H1 (cell line): ENCODE results near the gene ENPP7. TPM values are rescaled to one million over a fixed set of nuclear protein-coding genes. Genes with fewer than 3 reads are reported as not detected.
A peak's percentile ranks its signal among the peaks of the same experiment; 100 is the strongest.

Experiments
- CTCF ChIA-PET: fragments of 300-600 bp; sonication (Branson Sonifier 250); formaldehyde crosslinking; loops from one replicate; lab custom pipeline; 2021; ENCODE audit not compliant: partially characterized antibody; lab: Charles Lee
- POLR2A ChIA-PET: fragments of 300-600 bp; sonication (Branson Sonifier 250); formaldehyde crosslinking; loops from one replicate; lab custom pipeline; 2021; ENCODE audit warnings: inconsistent platforms; ENCODE audit not compliant: partially characterized antibody; lab: Charles Lee
- DNase-seq, 2 experiments: peaks; one replicate each; pipeline versions ENCODE4 v3.0.0 to v3.0.0-alpha.2; 2010 to 2022; ENCODE audit warnings: low spot score in 2 of 2, low read depth in 1 of 2, mixed read lengths in 1 of 2
- FAIRE-seq: peaks from 2 replicates; lab custom pipeline; 2011; peaks lifted over from hg19 to GRCh38; lab: Jason Lieb, UNC
- H2AFZ ChIP-seq: 2 replicates; pipeline ENCODE4 v1.8.1; 2012; ENCODE audit warnings: low read length, inconsistent platforms
- H2AK5ac ChIP-seq: 2 replicates; pipeline ENCODE4 v1.6.1; 2013; ENCODE audit warnings: low read depth, low read length
- H2BK120ac ChIP-seq: replicated peaks from 2 replicates; pipeline ENCODE3; 2013; ENCODE audit warnings: low read depth, low read length, inconsistent platforms
- H2BK12ac ChIP-seq: 2 replicates; pipeline ENCODE4 v1.6.1; 2013; ENCODE audit warnings: low read depth, low read length
- H2BK15ac ChIP-seq: 2 replicates; pipeline ENCODE4 v1.6.1; 2013; ENCODE audit warnings: low read length
- H2BK20ac ChIP-seq: 2 replicates; pipeline ENCODE4 v1.6.1; 2013; ENCODE audit warnings: low read length
- H2BK5ac ChIP-seq: 2 replicates; pipeline ENCODE4 v1.6.1; 2013; ENCODE audit warnings: low read depth, low read length
- H3K14ac ChIP-seq: 2 replicates; pipeline ENCODE4 v1.6.1; 2013; ENCODE audit warnings: inconsistent platforms; ENCODE audit not compliant: insufficient read length
- H3K18ac ChIP-seq: 2 replicates; pipeline ENCODE4 v1.6.1; 2013; ENCODE audit warnings: low read length; ENCODE audit errors: extremely low read depth
- H3K23ac ChIP-seq: 2 replicates; pipeline ENCODE4 v1.6.1; 2013; ENCODE audit warnings: inconsistent platforms; ENCODE audit not compliant: insufficient read length
- H3K23me2 ChIP-seq: 2 replicates; pipeline ENCODE4 v1.6.1; 2013; ENCODE audit warnings: low read depth, low read length
- H3K27ac ChIP-seq: 2 replicates; pipeline ENCODE4 v1.6.1; 2011; ENCODE audit warnings: low read depth, low read length, inconsistent platforms
- H3K27me3 ChIP-seq, 4 experiments: replicated peaks in 1 of 4; 1 replicate in 1 of 4; 2 replicates in 3 of 4; pipeline versions ENCODE4 v1.6.1 to v1.8.1; 2011 to 2013; ENCODE audit warnings: low read length in 3 of 4, mild to moderate bottlenecking in 3 of 4, inconsistent platforms in 2 of 4, mixed read lengths in 2 of 4, moderate library complexity in 1 of 4; ENCODE audit not compliant: control insufficient read depth in 3 of 4, insufficient read depth in 3 of 4; ENCODE audit errors: extremely low read depth in 1 of 4
- H3K36me3 ChIP-seq, 4 experiments: 2 replicates each; pipeline versions ENCODE4 v1.6.1 to v1.8.1; 2011 to 2013; ENCODE audit warnings: mild to moderate bottlenecking in 4 of 4, low read length in 3 of 4, moderate library complexity in 2 of 4, control low read depth in 1 of 4, inconsistent platforms in 1 of 4; ENCODE audit not compliant: insufficient read depth in 4 of 4, control insufficient read depth in 2 of 4
- H3K4ac ChIP-seq: replicated peaks from 2 replicates; pipeline ENCODE3; 2013; ENCODE audit warnings: low read length, low read depth, mixed read lengths, inconsistent platforms; ENCODE audit not compliant: insufficient read length
- H3K4me1 ChIP-seq, 4 experiments: replicated peaks in 1 of 4; 1 replicate in 1 of 4; 2 replicates in 3 of 4; pipeline versions ENCODE4 v1.6.1 to v1.8.1; 2011 to 2013; ENCODE audit warnings: low read length in 3 of 4, inconsistent platforms in 2 of 4, mixed read lengths in 1 of 4; ENCODE audit not compliant: insufficient read depth in 4 of 4, control insufficient read depth in 3 of 4
- H3K4me2 ChIP-seq, 2 experiments: 2 replicates each; pipeline versions ENCODE4 v1.6.1 to v1.8.1; 2011 to 2013; ENCODE audit warnings: low read depth in 2 of 2, low read length in 2 of 2, control low read depth in 1 of 2, inconsistent platforms in 1 of 2, mild to moderate bottlenecking in 1 of 2; ENCODE audit not compliant: insufficient read depth in 1 of 2
- H3K4me3 ChIP-seq, 4 experiments: fragments of 200-600, 300-600 bp in 1 of 4; sonication (generic), shearing (Covaris generic), sonication (Bioruptor Twin) in 1 of 4; 2 replicates each; pipeline versions ENCODE4 v1.5.1 to v1.8.1; 2011 to 2016; ENCODE audit warnings: low read length in 4 of 4, low read depth in 3 of 4, control low read depth in 2 of 4, inconsistent platforms in 2 of 4, mild to moderate bottlenecking in 2 of 4, mixed read lengths in 1 of 4, moderate library complexity in 1 of 4; ENCODE audit not compliant: insufficient read depth in 2 of 4; ENCODE audit errors: extremely low read depth in 1 of 4
- H3K56ac ChIP-seq: replicated peaks from 2 replicates; pipeline ENCODE3; 2013; ENCODE audit warnings: low read depth, mild to moderate bottlenecking, mixed read lengths, low read length, inconsistent platforms; ENCODE audit not compliant: insufficient read length
- H3K79me1 ChIP-seq: 2 replicates; pipeline ENCODE4 v1.6.1; 2013; ENCODE audit warnings: low read depth, low read length, control low read depth
- H3K79me2 ChIP-seq, 2 experiments: 2 replicates each; pipeline versions ENCODE4 v1.6.1 to v1.8.1; 2012 to 2013; ENCODE audit warnings: low read length in 2 of 2, mild to moderate bottlenecking in 2 of 2, inconsistent platforms in 1 of 2; ENCODE audit not compliant: insufficient read depth in 2 of 2, control insufficient read depth in 1 of 2
- H3K9ac ChIP-seq, 4 experiments: replicated peaks in 1 of 4; 1 replicate in 1 of 4; 2 replicates in 3 of 4; pipeline versions ENCODE4 v1.6.1 to v1.8.1; 2011 to 2013; ENCODE audit warnings: low read depth in 3 of 4, low read length in 3 of 4, control low read depth in 2 of 4, mild to moderate bottlenecking in 2 of 4, moderate library complexity in 2 of 4, inconsistent platforms in 1 of 4; ENCODE audit errors: extremely low read depth in 1 of 4
- H3K9me3 ChIP-seq, 2 experiments: 2 replicates each; pipeline versions ENCODE4 v1.6.1 to v1.8.1; 2012 to 2013; ENCODE audit warnings: mild to moderate bottlenecking in 2 of 2, moderate library complexity in 2 of 2, control low read depth in 1 of 2, inconsistent platforms in 1 of 2, low read depth in 1 of 2, low read length in 1 of 2, mixed read lengths in 1 of 2; ENCODE audit not compliant: insufficient read depth in 2 of 2
- H4K20me1 ChIP-seq, 2 experiments: replicated peaks in 1 of 2; 2 replicates each; pipeline versions ENCODE3 to v1.8.1; 2011 to 2013; ENCODE audit warnings: inconsistent platforms in 2 of 2, low read length in 2 of 2, mild to moderate bottlenecking in 1 of 2; ENCODE audit not compliant: insufficient read depth in 2 of 2, control insufficient read depth in 1 of 2
- H4K5ac ChIP-seq: 2 replicates; pipeline ENCODE4 v1.6.1; 2013; ENCODE audit warnings: low read length, low read depth, mixed read lengths, inconsistent platforms; ENCODE audit not compliant: insufficient read length
- H4K8ac ChIP-seq: 2 replicates; pipeline ENCODE4 v1.8.0; 2013; ENCODE audit warnings: mild to moderate bottlenecking, moderate library complexity, low read length, inconsistent platforms; ENCODE audit not compliant: insufficient read depth; ENCODE audit errors: extremely low read depth
- H4K91ac ChIP-seq: replicated peaks from 2 replicates; pipeline ENCODE3; 2013; ENCODE audit warnings: low read length, mixed read lengths, inconsistent platforms; ENCODE audit not compliant: insufficient read length
- BACH1 ChIP-seq: IDR thresholded peaks from 2 replicates; pipeline ENCODE4 v1.6.1; 2012; ENCODE audit warnings: low read length, improper control_type of control experiment
- BRCA1 ChIP-seq: IDR thresholded peaks from 2 replicates; pipeline ENCODE4 v1.6.1; 2012; ENCODE audit warnings: low read depth, low read length, improper control_type of control experiment
- CBX8 ChIP-seq: fragments of 300-800, 300-1000 bp; sonication (generic); IDR thresholded peaks from 2 replicates; pipeline ENCODE4 v1.7.1; 2016; ENCODE audit warnings: low read depth, low read length, borderline replicate concordance
- JUND ChIP-seq: IDR thresholded peaks from 2 replicates; pipeline ENCODE4 v1.6.1; 2011; ENCODE audit warnings: mild to moderate bottlenecking, improper control_type of control experiment, low read length
- POLR2A ChIP-seq, 2 experiments: IDR thresholded peaks; 1 replicate in 1 of 2; 2 replicates in 1 of 2; pipeline ENCODE4 v1.6.1; 2011; ENCODE audit warnings: low read depth in 2 of 2, low read length in 2 of 2, mild to moderate bottlenecking in 2 of 2; ENCODE audit errors: control extremely low read depth in 1 of 2
- POLR2AphosphoS5 ChIP-seq: IDR thresholded peaks from 2 replicates; pipeline ENCODE4 v1.6.1; 2011; ENCODE audit warnings: low read depth, low read length
- SRF ChIP-seq: IDR thresholded peaks from 2 replicates; pipeline ENCODE4 v1.6.1; 2011; ENCODE audit warnings: mild to moderate bottlenecking, low read depth, low read length, moderate library complexity
- WGBS, 2 experiments: shearing (Covaris generic) in 1 of 2; methylation state at CpG; one replicate each; pipeline versions ENCODE4 v1.1.6 to v1.1.7; 2013 to 2015; ENCODE audit warnings: low lambda C conversion rate in 2 of 2, mixed read lengths in 2 of 2, inconsistent platforms in 1 of 2, low coverage in 1 of 2, missing lambda C conversion rate in 1 of 2; ENCODE audit not compliant: insufficient replicate concordance in 2 of 2, insufficient coverage in 1 of 2, insufficient read length in 1 of 2; ENCODE audit errors: extremely low coverage in 1 of 2, missing lambda C conversion rate in 1 of 2; 5-methylcytosine and 5-hydroxymethylcytosine counted together
- polyA plus RNA-seq, 7 experiments: library from polyadenylated mRNA; depleted of rRNA in 3 of 7; stranded (reverse) in 5 of 7; unstranded in 2 of 7; fragments of >200 nt in 5 of 7; fragments of 200-250 nt in 2 of 7; gene quantifications; 1 replicate in 5 of 7; 2 replicates in 1 of 7; 4 replicates in 1 of 7; pipeline versions ENCODE4 v1.2.1 to v1.2.3, GENCODE V29; 2011 to 2013; ENCODE audit warnings: missing spikeins in 2 of 7, mixed read lengths in 2 of 7
- total RNA-seq: library from RNA; stranded (reverse); fragmentation: NEBNext Ultra II Directional; extraction: Animal tissue kit (Norgen Biotek cat#: 25700); gene quantifications from 2 replicates; pipeline ENCODE4 v1.2.1, GENCODE V29; 2021

The ENPP7 gene
- total and polyA plus RNA-seq, 2 of the 8 experiments (the other 6 are each of a cell fraction or from before 2014, with no cell fraction given) = not detected

GRCh38 chr17:79698146-79698846 is 32.4 kb upstream of the ENPP7 start:
- H2AFZ ChIP-seq = no peak overlapping the region
- H2BK12ac ChIP-seq = no peak overlapping the region
- WGBS, 2 experiments = 86% methylated on average over 15 of the region's 15 CpGs; no CpG with 5 or more reads in 1 of the 2 experiments
- no peak overlapping the region for H2BK20ac ChIP-seq
- no peaks in the 10 kb centered on the region; the same call in 1 of the 2 replicates for H3K23me2 ChIP-seq
- no peak overlapping the region for H3K14ac ChIP-seq
- no peak overlapping the region for H3K27ac ChIP-seq
- H3K9me3 ChIP-seq = no peaks in the 10 kb centered on the region
- H3K79me2 ChIP-seq = no peaks in the 10 kb centered on the region
- H2BK120ac ChIP-seq = no peak overlapping the region
- no peaks in the 10 kb centered on the region for H3K79me1 ChIP-seq
- H2AK5ac ChIP-seq = no peak overlapping the region
- peaks cover 0 to 33% (median 13%) of the 10 kb centered on the region in 4 experiments; a peak in 6 of 7 replicates for H3K4me1 ChIP-seq
- CTCF ChIA-PET = interaction anchor here (0.6 to 3.5 kb wide), 8 partner anchors 9 to 1253 kb away, joined by 3 to 12 read pairs (median 4); no protein-coding TSS in a partner anchor
- no peak overlapping the region for H3K4me3 ChIP-seq
- H3K36me3 ChIP-seq = no peaks in the 10 kb centered on the region
- H3K4ac ChIP-seq = no peak overlapping the region
- no peak overlapping the region for H3K18ac ChIP-seq
- no peak overlapping the region for H4K8ac ChIP-seq
- H4K5ac ChIP-seq = no peak overlapping the region
- peaks cover 0 to 2% of the 10 kb centered on the region in 2 experiments for H4K20me1 ChIP-seq
- no peak overlapping the region for H2BK5ac ChIP-seq
- H3K56ac ChIP-seq = no peak overlapping the region
- H2BK15ac ChIP-seq = peak overlapping the region; percentile 72; the same call in 1 of the 2 replicates
- FAIRE-seq (no peak), DNase-seq (no peak)
- H4K91ac ChIP-seq = no peak overlapping the region
- no peak overlapping the region for H3K4me2 ChIP-seq
- TF ChIP-seq JUND = no peak
- TF ChIP-seq POLR2AphosphoS5 = no peak
- no peak for TF ChIP-seq BRCA1
- no peak for TF ChIP-seq BACH1
- no peak for TF ChIP-seq POLR2A (IDR thresholded peaks at IDR 0.05; ENCODE audit: control extremely low read depth in 1 of 2, low read depth in 2 of 2, low read length in 2 of 2)
- no peak for TF ChIP-seq CBX8
- no peak for TF ChIP-seq SRF
- no peak overlapping the region for H3K23ac ChIP-seq
- H3K9ac ChIP-seq = no peak overlapping the region
- POLR2A ChIA-PET = interaction anchor here (0.7 to 2.4 kb wide), 2 partner anchors 9 to 96 kb away, joined by 3 to 7 read pairs; no protein-coding TSS in a partner anchor
- H3K27me3 ChIP-seq = peaks cover 0 to 2% (median 0%) of the 10 kb centered on the region in 4 experiments; a peak in 2 of 7 replicates
